Stimulated activated CD8-positive, alpha-beta memory T cell treated with anti-CD3 and anti-CD28 coated beads, Interleukin-2, amount 100 ng/mL, for 1 hour (primary cell): Measurements from ENCODE around the gene CD2.

Experiments used
- DNase-seq, 2 donors: peaks; one replicate each; pipeline ENCODE4 v3.0.0-alpha.2; 2020; ENCODE audit warnings: low read depth in 2 of 2

CD2 gene

DNA sequence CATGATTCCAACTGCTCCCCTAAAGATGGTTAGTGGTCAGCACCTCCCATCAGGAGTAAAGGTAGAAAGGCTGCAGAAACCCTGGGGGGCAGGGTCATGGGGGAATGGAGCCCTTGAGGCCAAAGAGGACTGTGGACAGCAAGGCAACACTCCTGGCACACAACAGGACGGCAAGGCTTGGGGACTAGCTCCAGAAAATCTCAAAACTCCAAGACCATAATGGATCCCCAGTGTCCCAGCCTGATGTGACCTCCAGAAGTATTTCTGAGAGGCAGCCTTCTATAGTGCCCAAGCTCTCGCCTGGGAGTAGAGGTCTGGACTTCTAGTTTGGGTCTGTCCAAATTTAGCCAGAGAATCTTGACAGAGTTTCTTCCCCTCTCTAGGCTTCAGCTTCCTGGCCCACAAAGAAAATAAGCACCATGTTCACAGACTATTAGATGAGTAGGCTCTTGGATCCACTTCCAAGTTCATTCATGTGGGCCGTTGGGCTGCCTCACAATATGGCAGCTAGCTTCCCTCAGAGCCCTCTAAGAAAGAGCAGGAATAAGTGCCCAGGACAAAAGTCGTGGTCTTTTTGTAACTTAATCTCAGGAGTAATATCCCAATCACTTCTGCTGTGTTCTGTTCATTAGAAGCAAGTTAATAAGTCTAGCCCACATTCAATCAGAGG, 6.9 kb downstream of the CD2 start:
- no peak for DNase-seq

DNA sequence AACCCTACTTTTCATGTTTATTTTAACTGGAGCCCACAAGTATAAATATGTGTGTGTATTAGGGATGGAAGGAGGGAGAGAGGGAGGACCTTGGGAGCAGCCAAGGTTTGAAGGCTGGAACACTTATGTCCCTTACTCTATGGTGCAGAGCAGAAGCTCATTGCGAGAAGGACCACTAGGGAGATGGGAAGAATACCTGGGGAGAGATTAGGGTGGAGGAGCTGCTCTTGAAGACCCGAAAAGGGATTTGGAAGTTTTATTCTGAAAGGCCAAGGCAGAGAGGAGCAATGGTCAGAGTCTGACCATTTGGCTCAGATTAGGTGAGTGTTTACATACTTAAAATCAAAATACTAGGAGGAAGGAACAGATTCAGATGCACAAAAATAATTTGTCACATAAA, 8.1 kb downstream of the CD2 start:
- DNase-seq, result no peak

DNA sequence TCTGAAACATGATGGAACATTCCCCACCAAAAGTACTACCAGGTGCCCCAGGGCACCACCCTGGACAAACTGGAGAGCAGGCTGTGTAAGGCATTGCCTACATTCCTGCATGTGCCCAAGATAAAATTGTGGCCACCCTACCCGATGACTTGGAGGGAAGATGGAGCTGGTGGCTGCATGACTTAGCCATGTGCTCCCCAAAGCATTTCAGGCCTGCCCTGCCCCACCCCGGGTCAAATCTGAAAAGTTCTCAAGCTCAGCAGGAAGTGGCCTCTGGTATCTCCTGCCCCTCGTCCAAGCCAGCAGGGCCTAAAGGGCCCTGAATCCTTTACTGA, 8.5 kb downstream of the CD2 start:
- DNase-seq, result no peak

DNA sequence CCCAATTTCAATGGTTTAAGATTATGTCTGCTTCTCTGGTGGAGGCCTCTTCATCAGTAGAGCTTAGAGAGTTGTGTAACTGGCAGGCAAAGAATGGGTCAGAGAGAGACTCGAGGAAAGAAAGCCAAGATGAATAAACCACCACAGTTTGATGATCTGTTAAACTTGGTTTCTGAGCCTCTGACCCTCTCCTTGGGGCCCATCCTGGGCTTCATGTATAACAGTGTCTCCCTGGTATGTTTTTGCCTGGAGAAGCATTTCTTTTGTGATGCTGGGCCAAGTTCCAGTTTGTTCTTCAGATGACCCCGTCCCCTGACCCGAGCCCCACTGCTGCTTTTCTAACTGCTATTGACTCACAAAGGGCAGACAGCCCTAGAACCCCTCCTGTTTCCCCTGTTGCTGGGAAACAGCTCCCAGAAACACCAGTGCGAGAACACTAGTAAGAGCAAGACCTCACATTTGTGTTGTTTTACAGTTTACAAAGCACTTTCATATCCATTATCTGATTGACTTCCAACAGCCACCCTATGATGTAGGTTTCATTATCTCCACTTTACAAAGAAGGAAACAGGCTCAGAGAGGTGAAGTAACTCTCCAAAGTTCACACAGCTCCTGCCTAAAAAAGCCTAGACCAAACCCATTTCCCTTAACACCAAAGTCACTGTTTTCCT, 9.0 kb downstream of the CD2 start:
- no peak for DNase-seq

DNA sequence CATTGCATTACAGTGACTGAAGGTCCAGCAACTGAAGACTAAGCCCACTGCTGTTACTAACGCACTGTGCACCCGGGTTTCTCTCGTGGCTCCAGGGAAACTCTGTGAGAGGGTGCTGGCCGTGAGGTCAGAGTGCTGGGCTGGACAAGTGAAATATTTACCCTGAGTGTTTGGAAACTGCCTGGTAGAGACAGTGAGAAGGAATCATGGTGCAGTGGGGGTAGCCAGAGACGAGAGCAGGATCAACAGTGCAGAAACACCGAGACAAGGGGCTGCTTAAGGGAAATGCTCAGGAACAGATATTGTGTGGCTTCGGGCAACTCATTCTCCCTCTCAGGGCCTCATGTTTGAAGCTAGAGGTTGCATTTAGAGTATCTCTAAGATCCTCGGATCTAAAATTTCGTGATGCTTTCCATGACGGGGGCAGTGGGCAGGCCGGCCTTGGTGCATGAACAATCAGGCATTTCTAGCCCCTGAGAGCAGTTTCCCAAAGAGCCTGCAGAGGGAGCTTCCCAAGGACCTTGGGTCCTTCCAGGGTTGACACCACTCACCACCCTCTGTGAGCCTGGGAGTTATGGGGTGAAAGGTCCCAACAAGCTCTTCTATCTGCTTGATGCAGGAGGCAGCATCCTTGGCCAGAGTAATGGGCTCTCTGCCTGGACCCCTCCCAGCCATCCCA, 9.7 kb downstream of the CD2 start:
- no peak for DNase-seq

DNA sequence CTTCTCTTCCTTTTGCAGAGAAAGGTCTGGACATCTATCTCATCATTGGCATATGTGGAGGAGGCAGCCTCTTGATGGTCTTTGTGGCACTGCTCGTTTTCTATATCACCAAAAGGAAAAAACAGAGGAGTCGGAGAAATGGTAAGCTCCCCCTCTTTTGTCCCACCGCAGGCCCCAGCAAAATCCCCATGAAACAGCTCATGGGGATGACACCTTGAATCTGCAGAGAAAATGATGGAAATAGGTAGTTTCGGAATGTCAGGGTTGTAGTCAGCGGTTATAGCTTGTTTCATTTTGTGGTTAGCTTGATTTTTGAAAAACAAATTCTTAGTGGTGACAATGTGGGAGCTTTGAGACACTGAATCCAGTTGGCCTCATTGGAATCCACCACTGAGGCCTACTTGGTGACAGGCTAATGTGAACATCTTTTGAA, 10.3 kb downstream of the CD2 start:
- no peak for DNase-seq

DNA sequence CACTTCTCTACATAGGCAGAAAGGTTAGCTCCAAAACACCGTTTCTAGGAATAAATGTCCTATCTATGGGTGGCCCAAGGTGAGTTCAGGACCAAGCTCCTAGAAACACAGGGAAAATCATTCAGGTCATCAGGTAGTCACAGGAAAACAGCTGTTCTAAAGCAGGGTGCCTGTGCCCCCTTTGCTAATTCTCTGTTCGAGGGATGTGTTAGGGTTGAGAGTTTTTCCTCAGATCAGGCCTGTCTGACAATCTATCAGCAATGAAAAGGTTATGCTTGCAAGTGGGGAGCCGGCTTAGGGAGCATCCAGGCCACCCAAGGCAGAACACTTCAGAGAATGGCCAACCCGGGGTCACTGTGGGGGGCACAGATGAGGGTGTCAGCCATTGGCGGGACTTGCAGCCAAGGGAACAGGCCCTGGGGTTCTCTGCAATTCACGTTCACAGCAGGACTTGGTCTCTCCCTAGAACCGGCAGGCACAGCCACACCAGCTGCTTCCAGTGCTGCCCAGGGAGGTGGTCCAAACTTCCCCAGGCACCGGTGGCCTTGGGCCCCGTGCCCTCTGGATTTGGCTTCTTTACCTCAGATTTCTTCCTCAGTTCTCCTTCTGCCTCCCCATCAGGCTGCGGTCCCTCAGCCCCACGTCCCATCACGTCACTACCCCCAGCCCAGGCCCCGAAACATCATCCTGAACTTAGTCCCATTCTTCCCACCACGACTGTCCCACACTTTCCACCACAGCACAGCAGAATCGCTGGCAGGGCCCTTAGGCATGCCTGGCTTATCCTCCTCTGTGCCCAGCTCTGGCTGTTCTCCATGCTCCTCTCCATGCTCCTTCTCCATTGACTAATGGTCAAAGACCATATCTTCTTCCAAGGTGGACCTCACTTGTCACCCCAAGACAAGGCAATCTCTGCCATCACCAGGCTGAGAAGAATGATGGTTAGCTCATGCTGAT, 11.0 kb downstream of the CD2 start:
- no peak for DNase-seq

DNA sequence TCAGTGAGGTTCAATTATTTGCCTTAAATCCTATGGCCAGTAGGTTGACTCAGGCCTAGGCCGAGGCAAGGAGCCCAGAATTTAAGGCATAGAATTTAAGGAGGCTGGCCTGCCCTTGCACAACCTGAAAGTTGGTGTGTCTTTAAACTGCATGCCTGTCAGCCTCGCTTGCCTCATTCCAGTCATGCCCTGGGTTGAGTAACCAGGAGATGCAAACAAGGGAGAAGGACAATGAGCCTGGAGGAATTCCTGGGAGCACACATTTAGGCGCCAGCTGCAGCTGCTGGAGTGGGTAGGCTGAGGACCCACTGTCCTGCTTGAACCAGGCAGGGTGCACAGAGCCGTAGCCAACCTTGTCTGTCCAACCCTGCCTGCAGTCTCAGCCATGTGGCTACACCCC, 11.7 kb downstream of the CD2 start:
- DNase-seq, result no peak

DNA sequence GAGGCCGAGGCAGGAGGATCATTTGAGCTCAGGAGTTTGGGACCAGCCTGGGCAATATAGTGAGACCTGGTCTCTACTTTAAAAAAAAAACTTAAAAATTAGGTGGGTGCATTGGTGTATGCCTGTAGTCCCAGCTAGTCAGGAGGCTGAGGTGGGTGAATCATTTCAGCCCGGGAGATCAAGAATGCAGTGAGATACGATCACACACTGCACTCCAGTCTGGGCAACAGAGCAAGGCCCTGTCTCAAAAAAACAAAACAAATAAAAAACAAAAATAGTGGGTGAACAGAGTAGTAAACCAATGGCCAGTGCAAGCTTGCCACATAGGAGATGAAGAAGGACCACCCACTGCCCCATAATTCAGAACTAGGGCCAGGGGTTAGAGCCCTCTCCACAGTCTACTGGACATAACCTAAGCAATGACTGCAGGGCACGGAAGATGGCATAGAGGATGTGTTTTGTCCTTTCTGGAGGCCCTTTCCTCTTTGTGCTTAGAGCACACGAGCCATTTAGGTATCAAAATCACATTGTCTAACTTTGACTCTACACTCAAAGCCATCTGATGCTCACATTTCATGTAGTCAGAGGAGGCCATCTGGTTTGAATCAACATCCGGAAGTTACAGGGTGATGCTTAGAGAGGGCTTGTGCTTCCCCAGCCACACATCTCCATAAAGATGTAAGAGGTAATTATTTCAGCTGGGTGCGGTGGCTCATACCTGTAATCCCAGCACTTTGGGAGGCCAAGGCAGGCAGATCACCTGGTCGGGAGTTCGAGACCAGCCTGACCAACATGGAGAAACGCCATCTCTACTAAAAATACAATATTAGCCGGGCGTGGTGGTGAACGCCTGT, 12.6 kb downstream of the CD2 start:
- no peak for DNase-seq

DNA sequence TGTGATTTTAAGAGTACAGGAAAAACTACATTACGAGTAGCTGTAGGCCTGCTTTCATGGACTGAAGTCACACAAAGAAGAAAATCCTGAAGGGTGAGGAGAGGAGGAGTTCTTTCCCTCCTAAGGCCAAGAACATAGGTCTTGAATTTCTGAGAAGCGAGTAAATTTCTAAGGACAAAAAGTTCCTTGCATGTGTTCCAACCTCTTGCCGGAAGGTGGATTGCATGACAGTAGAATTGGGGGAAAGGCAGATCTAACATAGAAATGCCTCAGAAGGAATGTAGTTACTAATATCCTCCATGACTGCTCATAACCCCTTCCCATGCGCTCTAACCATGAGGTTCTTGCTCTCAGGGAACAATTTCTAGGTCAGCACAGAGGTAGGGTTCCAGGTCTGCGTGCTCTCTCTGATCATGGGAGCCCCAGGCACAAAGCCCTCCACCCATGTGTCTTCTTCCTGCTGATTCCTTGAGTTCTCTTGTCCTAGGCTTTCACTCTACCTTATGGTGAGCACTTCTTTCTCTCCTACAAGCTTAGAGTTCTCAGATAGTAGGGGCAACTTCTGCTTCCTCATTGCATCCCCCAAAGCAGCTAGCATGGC, 13.7 kb downstream of the CD2 start:
- DNase-seq, result no peak

DNA sequence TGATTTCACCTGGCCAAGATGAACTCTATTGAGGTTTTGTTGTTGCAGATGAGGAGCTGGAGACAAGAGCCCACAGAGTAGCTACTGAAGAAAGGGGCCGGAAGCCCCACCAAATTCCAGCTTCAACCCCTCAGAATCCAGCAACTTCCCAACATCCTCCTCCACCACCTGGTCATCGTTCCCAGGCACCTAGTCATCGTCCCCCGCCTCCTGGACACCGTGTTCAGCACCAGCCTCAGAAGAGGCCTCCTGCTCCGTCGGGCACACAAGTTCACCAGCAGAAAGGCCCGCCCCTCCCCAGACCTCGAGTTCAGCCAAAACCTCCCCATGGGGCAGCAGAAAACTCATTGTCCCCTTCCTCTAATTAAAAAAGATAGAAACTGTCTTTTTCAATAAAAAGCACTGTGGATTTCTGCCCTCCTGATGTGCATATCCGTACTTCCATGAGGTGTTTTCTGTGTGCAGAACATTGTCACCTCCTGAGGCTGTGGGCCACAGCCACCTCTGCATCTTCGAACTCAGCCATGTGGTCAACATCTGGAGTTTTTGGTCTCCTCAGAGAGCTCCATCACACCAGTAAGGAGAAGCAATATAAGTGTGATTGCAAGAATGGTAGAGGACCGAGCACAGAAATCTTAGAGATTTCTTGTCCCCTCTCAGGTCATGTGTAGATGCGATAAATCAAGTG, 14.3 kb downstream of the CD2 start:
- DNase-seq, result no peak

DNA sequence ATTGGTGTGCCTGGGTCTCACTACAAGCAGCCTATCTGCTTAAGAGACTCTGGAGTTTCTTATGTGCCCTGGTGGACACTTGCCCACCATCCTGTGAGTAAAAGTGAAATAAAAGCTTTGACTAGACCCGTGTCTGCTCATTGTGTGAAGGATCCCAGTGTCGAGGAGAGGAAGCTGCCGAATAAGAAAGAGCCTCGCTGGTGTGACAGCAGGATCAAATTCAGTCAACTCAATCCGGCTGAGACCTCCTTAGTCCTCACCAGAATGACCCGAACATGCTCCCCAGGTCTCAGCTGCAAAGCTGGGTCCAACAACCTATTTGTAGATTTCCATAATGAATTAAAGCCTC, 14.8 kb downstream of the CD2 start:
- no peak for DNase-seq

DNA sequence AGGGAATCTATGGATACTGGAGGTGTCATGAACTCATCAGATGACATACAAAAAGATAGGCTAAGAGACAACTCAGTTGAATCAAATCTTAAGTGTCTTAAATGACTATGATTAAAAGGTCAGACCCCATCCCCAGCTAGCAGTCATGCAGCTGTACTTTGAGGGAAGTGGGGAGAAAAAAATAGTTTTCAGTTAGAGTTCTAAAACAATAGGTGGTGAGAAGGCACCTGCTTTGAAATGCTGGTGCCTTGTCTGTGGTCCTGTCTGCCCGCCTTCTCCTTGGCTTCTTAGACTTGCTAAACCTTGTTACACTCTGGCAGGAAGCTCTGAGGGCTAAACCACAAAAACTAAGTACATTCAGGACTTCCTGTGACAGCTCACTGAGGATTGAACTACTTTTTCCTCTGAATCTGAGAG, 15.3 kb downstream of the CD2 start:
- DNase-seq, result peak in 1 of 2 donors; percentile 42

DNA sequence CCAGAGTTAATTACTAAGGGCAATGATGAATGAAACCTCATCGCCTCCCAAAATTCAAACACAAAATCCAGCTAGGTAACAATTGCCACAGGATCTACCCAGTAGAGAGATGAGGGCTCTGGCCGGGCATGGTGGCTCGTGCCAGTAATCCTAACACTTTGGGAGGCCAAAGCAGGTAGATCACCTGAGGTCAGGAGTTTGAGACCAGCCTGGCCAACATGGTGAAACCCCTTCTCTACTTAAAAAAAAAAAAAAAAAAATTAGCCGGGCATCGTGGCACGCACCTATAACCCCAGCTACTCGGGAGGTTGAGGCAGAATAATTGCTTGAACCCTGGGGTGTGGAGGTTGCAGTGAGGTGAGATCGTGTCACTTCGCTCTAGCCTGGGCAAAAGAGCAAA, 15.8 kb downstream of the CD2 start:
- DNase-seq, result no peak

DNA sequence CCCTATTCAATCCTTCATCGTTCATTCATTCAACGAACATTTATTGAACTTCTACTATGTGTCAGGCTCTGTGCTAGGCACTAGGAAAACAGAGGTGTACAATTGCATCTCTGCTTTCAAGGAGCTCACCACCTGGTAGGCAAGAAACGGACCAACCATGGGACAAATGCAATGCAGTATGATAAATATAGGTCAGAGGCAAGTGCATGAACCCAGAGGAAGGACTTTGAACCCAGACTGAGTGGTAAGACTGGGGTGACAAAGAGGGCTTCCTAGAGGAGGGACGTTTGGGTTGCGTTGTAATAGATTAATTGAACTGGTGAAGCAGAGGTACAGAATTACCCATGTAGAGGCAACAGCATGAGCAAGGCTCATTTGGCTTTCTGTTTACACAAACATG, 16.4 kb downstream of the CD2 start:
- no peak for DNase-seq

DNA sequence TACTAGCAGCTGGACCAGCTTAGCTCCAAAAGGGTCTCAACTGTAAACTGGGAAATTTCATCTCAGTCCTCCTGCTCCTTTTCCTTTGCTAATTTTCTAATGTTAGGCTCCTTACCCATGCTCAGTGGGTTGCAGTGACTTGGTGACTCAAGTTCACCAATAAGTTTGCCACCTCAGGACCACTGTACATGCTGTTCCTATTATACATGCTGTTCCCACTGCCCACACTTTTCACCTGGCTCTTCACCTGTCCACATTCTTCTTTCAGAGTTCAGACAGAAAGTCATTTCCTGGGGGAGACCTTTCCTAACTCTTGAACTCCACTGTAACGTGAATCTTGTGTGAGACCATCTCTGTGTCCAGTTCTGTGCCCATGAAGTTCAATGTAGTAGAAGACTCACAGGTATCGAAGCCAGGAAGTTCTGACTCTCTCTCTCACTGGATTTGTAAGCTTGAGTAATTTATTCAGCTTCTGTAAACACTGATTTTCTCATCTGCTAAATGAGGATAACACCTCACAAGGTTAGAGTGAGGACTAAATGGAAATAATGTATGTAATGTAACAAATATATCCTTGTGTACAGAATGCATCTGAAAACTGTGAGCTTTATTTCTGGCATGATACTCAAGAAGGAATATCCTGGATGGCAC, 17.9 kb downstream of the CD2 start:
- no peak for DNase-seq

DNA sequence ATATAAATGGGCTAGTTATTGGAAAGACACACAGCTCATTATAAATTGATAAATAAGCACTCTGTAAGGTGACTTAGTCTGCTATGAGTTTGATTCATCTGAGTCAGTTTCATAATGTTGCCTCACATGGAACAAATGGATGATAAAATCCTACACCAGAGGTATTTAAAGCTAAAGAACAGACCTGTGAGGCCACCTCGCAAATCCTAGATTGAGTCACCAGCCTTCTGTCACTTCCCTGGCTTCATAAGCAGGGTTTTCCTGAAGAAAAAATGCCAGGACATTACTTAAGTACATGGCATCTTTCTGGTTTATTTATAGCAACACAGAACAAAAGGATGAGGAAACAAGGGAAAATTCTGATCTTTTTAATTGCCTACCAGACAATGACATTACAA, 18.4 kb downstream of the CD2 start:
- DNase-seq, result no peak

DNA sequence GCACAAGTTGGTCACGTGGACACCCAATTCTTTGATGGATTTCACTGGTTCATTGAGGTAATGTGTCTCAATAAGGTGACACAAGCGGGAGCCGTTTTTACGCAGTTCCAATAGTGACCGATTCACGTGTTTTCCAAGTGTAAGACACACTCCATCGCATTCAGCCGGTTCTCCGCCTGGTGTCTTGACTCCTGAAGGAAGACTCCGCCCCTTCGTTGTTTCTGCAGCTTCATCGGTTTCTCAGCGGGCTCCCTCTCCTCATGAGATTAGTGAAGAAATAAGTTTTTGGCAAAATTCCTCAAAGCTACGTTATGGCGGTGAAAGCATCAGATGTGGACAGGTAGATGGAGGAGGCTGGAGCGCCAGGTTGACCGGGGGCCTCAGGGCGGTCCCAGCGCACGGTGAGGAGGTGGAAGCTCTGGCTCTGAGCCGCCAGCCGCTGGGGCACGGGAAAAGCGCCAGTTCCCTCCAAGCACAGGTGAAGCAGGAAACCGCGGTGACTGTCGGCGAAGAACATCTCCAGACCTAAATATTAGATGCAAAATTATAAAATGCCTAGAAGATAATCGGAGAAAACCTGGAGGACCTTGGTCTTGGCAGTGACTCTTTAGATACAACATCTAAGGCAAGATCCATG, 21.0 kb downstream of the CD2 start:
- no peak for DNase-seq
